ENCODE measurements around the gene KLHL1.
A peak's percentile ranks its signal among the peaks of the same experiment; 100 is the strongest.

KLHL1 gene

GRCh38 chr13:69980799-69981198 lies 127.5 kb downstream of the KLHL1 start:
- no peak overlapping the region for H3K27ac ChIP-seq (replicated peaks)

GRCh38 chr13:69975496-69975895 lies 132.8 kb downstream of the KLHL1 start:
- TF ChIP-seq REST (IDR thresholded peaks at IDR 0.05; ENCODE audit: insufficient replicate concordance, low read depth): no peak
- TF ChIP-seq GABPA (IDR thresholded peaks at IDR 0.05; ENCODE audit: low read depth): no peak
- TF ChIP-seq SPI1 (IDR thresholded peaks at IDR 0.05; ENCODE audit: borderline replicate concordance, low read depth): no peak
- no peak for TF ChIP-seq CTCF (IDR thresholded peaks at IDR 0.05; ENCODE audit: insufficient read depth, low read length)
- TF ChIP-seq POLR2AphosphoS5 (IDR thresholded peaks at IDR 0.05; ENCODE audit: low read depth): no peak
- Histone ChIP-seq H3K27me3 (ENCODE audit: insufficient read depth, poor library complexity, severe bottlenecking) (no peaks in the 10 kb centered on the region), H3K4me3 (replicated peaks; ENCODE audit: insufficient read depth, low read length) (no peak overlapping the region), H3K27ac (replicated peaks) (no peak overlapping the region)
- no peak for DNase-seq (ENCODE audit: low read depth in 1 of 2, low spot score in 1 of 2)

More at GRCh38 chr13:69980799-69981198, 127.5 kb downstream of the KLHL1 start:
- DNase-seq (ENCODE audit: low read depth in 1 of 2, low spot score in 1 of 2): no peak
- no peak overlapping the region for H3K4me3 ChIP-seq (replicated peaks; ENCODE audit: insufficient read depth, low read length)
- H3K27me3 ChIP-seq (ENCODE audit: insufficient read depth, poor library complexity, severe bottlenecking): no peaks in the 10 kb centered on the region
- TF ChIP-seq SPI1 (IDR thresholded peaks at IDR 0.05; ENCODE audit: borderline replicate concordance, low read depth) (no peak), GABPA (IDR thresholded peaks at IDR 0.05; ENCODE audit: low read depth) (no peak), CTCF (IDR thresholded peaks at IDR 0.05; ENCODE audit: insufficient read depth, low read length) (no peak), REST (IDR thresholded peaks at IDR 0.05; ENCODE audit: insufficient replicate concordance, low read depth) (no peak), POLR2AphosphoS5 (IDR thresholded peaks at IDR 0.05; ENCODE audit: low read depth) (no peak)

- no peak for TF ChIP-seq CTCF (IDR thresholded peaks at IDR 0.05; ENCODE audit: insufficient read depth, low read length)
- no peak for TF ChIP-seq POLR2AphosphoS5 (IDR thresholded peaks at IDR 0.05; ENCODE audit: low read depth)
- peak; percentile 68 for TF ChIP-seq GABPA (IDR thresholded peaks at IDR 0.05; ENCODE audit: low read depth)
- no peak overlapping the region for H3K4me3 ChIP-seq (replicated peaks; ENCODE audit: insufficient read depth, low read length)
- DNase-seq (ENCODE audit: low read depth in 1 of 2, low spot score in 1 of 2): peak in 1 of 2 experiments; percentile 1
- no peaks in the 10 kb centered on the region for H3K27me3 ChIP-seq (ENCODE audit: insufficient read depth, poor library complexity, severe bottlenecking)
- H3K27ac ChIP-seq (replicated peaks): no peak overlapping the region
Observed at GRCh38 chr13:69970520-69970919, 137.7 kb downstream of the KLHL1 start.

- no peak for DNase-seq (ENCODE audit: low read depth in 1 of 2, low spot score in 1 of 2)
- H3K27ac ChIP-seq (replicated peaks): no peak overlapping the region
- TF ChIP-seq SPI1 (IDR thresholded peaks at IDR 0.05; ENCODE audit: borderline replicate concordance, low read depth) (no peak), GABPA (IDR thresholded peaks at IDR 0.05; ENCODE audit: low read depth) (no peak), REST (IDR thresholded peaks at IDR 0.05; ENCODE audit: insufficient replicate concordance, low read depth) (no peak), POLR2AphosphoS5 (IDR thresholded peaks at IDR 0.05; ENCODE audit: low read depth) (no peak), CTCF (IDR thresholded peaks at IDR 0.05; ENCODE audit: insufficient read depth, low read length) (no peak)
- no peak overlapping the region for H3K4me3 ChIP-seq (replicated peaks; ENCODE audit: insufficient read depth, low read length)
- H3K27me3 ChIP-seq (ENCODE audit: insufficient read depth, poor library complexity, severe bottlenecking): no peaks in the 10 kb centered on the region
Observed at GRCh38 chr13:69959046-69959445, 149.2 kb downstream of the KLHL1 start.
